H1 (cell line): ENCODE data around the gene GRID2. TPM values are rescaled to one million over a fixed set of nuclear protein-coding genes. Genes with fewer than 3 reads are reported as not detected.

Source experiments
- CTCF ChIA-PET: fragments of 300-600 bp; sonication (Branson Sonifier 250); formaldehyde crosslinking; loops from one replicate; lab custom pipeline; 2021; ENCODE audit not compliant: partially characterized antibody; lab: Charles Lee
- POLR2A ChIA-PET: fragments of 300-600 bp; sonication (Branson Sonifier 250); formaldehyde crosslinking; loops from one replicate; lab custom pipeline; 2021; ENCODE audit warnings: inconsistent platforms; ENCODE audit not compliant: partially characterized antibody; lab: Charles Lee
- DNase-seq, 2 experiments: peaks; one replicate each; pipeline versions ENCODE4 v3.0.0 to v3.0.0-alpha.2; 2010 to 2022; ENCODE audit warnings: low spot score in 2 of 2, low read depth in 1 of 2, mixed read lengths in 1 of 2
- FAIRE-seq: peaks from 2 replicates; lab custom pipeline; 2011; peaks lifted over from hg19 to GRCh38; lab: Jason Lieb, UNC
- H2AFZ ChIP-seq: 2 replicates; pipeline ENCODE4 v1.8.1; 2012; ENCODE audit warnings: low read length, inconsistent platforms
- H2AK5ac ChIP-seq: 2 replicates; pipeline ENCODE4 v1.6.1; 2013; ENCODE audit warnings: low read depth, low read length
- H2BK120ac ChIP-seq: replicated peaks from 2 replicates; pipeline ENCODE3; 2013; ENCODE audit warnings: low read depth, low read length, inconsistent platforms
- H2BK12ac ChIP-seq: 2 replicates; pipeline ENCODE4 v1.6.1; 2013; ENCODE audit warnings: low read depth, low read length
- H2BK15ac ChIP-seq: 2 replicates; pipeline ENCODE4 v1.6.1; 2013; ENCODE audit warnings: low read length
- H2BK20ac ChIP-seq: 2 replicates; pipeline ENCODE4 v1.6.1; 2013; ENCODE audit warnings: low read length
- H2BK5ac ChIP-seq: 2 replicates; pipeline ENCODE4 v1.6.1; 2013; ENCODE audit warnings: low read depth, low read length
- H3K14ac ChIP-seq: 2 replicates; pipeline ENCODE4 v1.6.1; 2013; ENCODE audit warnings: inconsistent platforms; ENCODE audit not compliant: insufficient read length
- H3K18ac ChIP-seq: 2 replicates; pipeline ENCODE4 v1.6.1; 2013; ENCODE audit warnings: low read length; ENCODE audit errors: extremely low read depth
- H3K23ac ChIP-seq: 2 replicates; pipeline ENCODE4 v1.6.1; 2013; ENCODE audit warnings: inconsistent platforms; ENCODE audit not compliant: insufficient read length
- H3K23me2 ChIP-seq: 2 replicates; pipeline ENCODE4 v1.6.1; 2013; ENCODE audit warnings: low read depth, low read length
- H3K27ac ChIP-seq: 2 replicates; pipeline ENCODE4 v1.6.1; 2011; ENCODE audit warnings: low read depth, low read length, inconsistent platforms
- H3K27me3 ChIP-seq, 4 experiments: replicated peaks in 1 of 4; 1 replicate in 1 of 4; 2 replicates in 3 of 4; pipeline versions ENCODE4 v1.6.1 to v1.8.1; 2011 to 2013; ENCODE audit warnings: low read length in 3 of 4, mild to moderate bottlenecking in 3 of 4, inconsistent platforms in 2 of 4, mixed read lengths in 2 of 4, moderate library complexity in 1 of 4; ENCODE audit not compliant: control insufficient read depth in 3 of 4, insufficient read depth in 3 of 4; ENCODE audit errors: extremely low read depth in 1 of 4
- H3K36me3 ChIP-seq, 4 experiments: 2 replicates each; pipeline versions ENCODE4 v1.6.1 to v1.8.1; 2011 to 2013; ENCODE audit warnings: mild to moderate bottlenecking in 4 of 4, low read length in 3 of 4, moderate library complexity in 2 of 4, control low read depth in 1 of 4, inconsistent platforms in 1 of 4; ENCODE audit not compliant: insufficient read depth in 4 of 4, control insufficient read depth in 2 of 4
- H3K4ac ChIP-seq: replicated peaks from 2 replicates; pipeline ENCODE3; 2013; ENCODE audit warnings: low read length, low read depth, mixed read lengths, inconsistent platforms; ENCODE audit not compliant: insufficient read length
- H3K4me1 ChIP-seq, 4 experiments: replicated peaks in 1 of 4; 1 replicate in 1 of 4; 2 replicates in 3 of 4; pipeline versions ENCODE4 v1.6.1 to v1.8.1; 2011 to 2013; ENCODE audit warnings: low read length in 3 of 4, inconsistent platforms in 2 of 4, mixed read lengths in 1 of 4; ENCODE audit not compliant: insufficient read depth in 4 of 4, control insufficient read depth in 3 of 4
- H3K4me2 ChIP-seq, 2 experiments: 2 replicates each; pipeline versions ENCODE4 v1.6.1 to v1.8.1; 2011 to 2013; ENCODE audit warnings: low read depth in 2 of 2, low read length in 2 of 2, control low read depth in 1 of 2, inconsistent platforms in 1 of 2, mild to moderate bottlenecking in 1 of 2; ENCODE audit not compliant: insufficient read depth in 1 of 2
- H3K4me3 ChIP-seq, 4 experiments: fragments of 200-600, 300-600 bp in 1 of 4; sonication (generic), shearing (Covaris generic), sonication (Bioruptor Twin) in 1 of 4; 2 replicates each; pipeline versions ENCODE4 v1.5.1 to v1.8.1; 2011 to 2016; ENCODE audit warnings: low read length in 4 of 4, low read depth in 3 of 4, control low read depth in 2 of 4, inconsistent platforms in 2 of 4, mild to moderate bottlenecking in 2 of 4, mixed read lengths in 1 of 4, moderate library complexity in 1 of 4; ENCODE audit not compliant: insufficient read depth in 2 of 4; ENCODE audit errors: extremely low read depth in 1 of 4
- H3K56ac ChIP-seq: replicated peaks from 2 replicates; pipeline ENCODE3; 2013; ENCODE audit warnings: low read depth, mild to moderate bottlenecking, mixed read lengths, low read length, inconsistent platforms; ENCODE audit not compliant: insufficient read length
- H3K79me1 ChIP-seq: 2 replicates; pipeline ENCODE4 v1.6.1; 2013; ENCODE audit warnings: low read depth, low read length, control low read depth
- H3K79me2 ChIP-seq, 2 experiments: 2 replicates each; pipeline versions ENCODE4 v1.6.1 to v1.8.1; 2012 to 2013; ENCODE audit warnings: low read length in 2 of 2, mild to moderate bottlenecking in 2 of 2, inconsistent platforms in 1 of 2; ENCODE audit not compliant: insufficient read depth in 2 of 2, control insufficient read depth in 1 of 2
- H3K9ac ChIP-seq, 4 experiments: replicated peaks in 1 of 4; 1 replicate in 1 of 4; 2 replicates in 3 of 4; pipeline versions ENCODE4 v1.6.1 to v1.8.1; 2011 to 2013; ENCODE audit warnings: low read depth in 3 of 4, low read length in 3 of 4, control low read depth in 2 of 4, mild to moderate bottlenecking in 2 of 4, moderate library complexity in 2 of 4, inconsistent platforms in 1 of 4; ENCODE audit errors: extremely low read depth in 1 of 4
- H3K9me3 ChIP-seq, 2 experiments: 2 replicates each; pipeline versions ENCODE4 v1.6.1 to v1.8.1; 2012 to 2013; ENCODE audit warnings: mild to moderate bottlenecking in 2 of 2, moderate library complexity in 2 of 2, control low read depth in 1 of 2, inconsistent platforms in 1 of 2, low read depth in 1 of 2, low read length in 1 of 2, mixed read lengths in 1 of 2; ENCODE audit not compliant: insufficient read depth in 2 of 2
- H4K20me1 ChIP-seq, 2 experiments: replicated peaks in 1 of 2; 2 replicates each; pipeline versions ENCODE3 to v1.8.1; 2011 to 2013; ENCODE audit warnings: inconsistent platforms in 2 of 2, low read length in 2 of 2, mild to moderate bottlenecking in 1 of 2; ENCODE audit not compliant: insufficient read depth in 2 of 2, control insufficient read depth in 1 of 2
- H4K5ac ChIP-seq: 2 replicates; pipeline ENCODE4 v1.6.1; 2013; ENCODE audit warnings: low read length, low read depth, mixed read lengths, inconsistent platforms; ENCODE audit not compliant: insufficient read length
- H4K8ac ChIP-seq: 2 replicates; pipeline ENCODE4 v1.8.0; 2013; ENCODE audit warnings: mild to moderate bottlenecking, moderate library complexity, low read length, inconsistent platforms; ENCODE audit not compliant: insufficient read depth; ENCODE audit errors: extremely low read depth
- H4K91ac ChIP-seq: replicated peaks from 2 replicates; pipeline ENCODE3; 2013; ENCODE audit warnings: low read length, mixed read lengths, inconsistent platforms; ENCODE audit not compliant: insufficient read length
- BRCA1 ChIP-seq: IDR thresholded peaks from 2 replicates; pipeline ENCODE4 v1.6.1; 2012; ENCODE audit warnings: low read depth, low read length, improper control_type of control experiment
- CEBPB ChIP-seq: IDR thresholded peaks from 2 replicates; pipeline ENCODE4 v1.6.1; 2012; ENCODE audit warnings: low read depth, low read length
- EGR1 ChIP-seq: IDR thresholded peaks from 2 replicates; pipeline ENCODE4 v1.6.1; 2011; ENCODE audit warnings: low read depth, low read length, borderline replicate concordance
- HDAC2 ChIP-seq, 2 experiments: fragments of 300-600 bp in 1 of 2; sonication (generic) in 1 of 2; IDR thresholded peaks; 2 replicates each; pipeline ENCODE4 v1.6.1; 2011 to 2012; ENCODE audit warnings: low read depth in 2 of 2, low read length in 2 of 2, mild to moderate bottlenecking in 2 of 2, moderate library complexity in 2 of 2, borderline replicate concordance in 1 of 2, inconsistent platforms in 1 of 2
- JUN ChIP-seq: IDR thresholded peaks from 2 replicates; pipeline ENCODE4 v1.6.1; 2011; ENCODE audit warnings: low read depth, mild to moderate bottlenecking, improper control_type of control experiment, low read length
- NRF1 ChIP-seq: IDR thresholded peaks from 2 replicates; pipeline ENCODE4 v1.6.1; 2011; ENCODE audit warnings: mild to moderate bottlenecking, low read depth, low read length, improper control_type of control experiment
- POLR2AphosphoS5 ChIP-seq: IDR thresholded peaks from 2 replicates; pipeline ENCODE4 v1.6.1; 2011; ENCODE audit warnings: low read depth, low read length
- SIRT6 ChIP-seq: IDR thresholded peaks from one replicate; pipeline ENCODE4 v1.7.1; 2012; ENCODE audit warnings: low read length, inconsistent platforms
- SIX5 ChIP-seq: IDR thresholded peaks from 2 replicates; pipeline ENCODE4 v1.6.1; 2011; ENCODE audit warnings: mild to moderate bottlenecking, low read depth, low read length
- SRF ChIP-seq: IDR thresholded peaks from 2 replicates; pipeline ENCODE4 v1.6.1; 2011; ENCODE audit warnings: mild to moderate bottlenecking, low read depth, low read length, moderate library complexity
- TAF1 ChIP-seq: IDR thresholded peaks from 2 replicates; pipeline ENCODE4 v1.6.1; 2011; ENCODE audit warnings: mild to moderate bottlenecking, low read depth, low read length
- TEAD4 ChIP-seq: IDR thresholded peaks from 2 replicates; pipeline ENCODE4 v1.6.1; 2012; ENCODE audit warnings: low read depth, low read length, inconsistent platforms, mixed read lengths
- WGBS, 2 experiments: shearing (Covaris generic) in 1 of 2; methylation state at CpG; one replicate each; pipeline versions ENCODE4 v1.1.6 to v1.1.7; 2013 to 2015; ENCODE audit warnings: low lambda C conversion rate in 2 of 2, mixed read lengths in 2 of 2, inconsistent platforms in 1 of 2, low coverage in 1 of 2, missing lambda C conversion rate in 1 of 2; ENCODE audit not compliant: insufficient replicate concordance in 2 of 2, insufficient coverage in 1 of 2, insufficient read length in 1 of 2; ENCODE audit errors: extremely low coverage in 1 of 2, missing lambda C conversion rate in 1 of 2; 5-methylcytosine and 5-hydroxymethylcytosine counted together
- polyA plus RNA-seq, 7 experiments: library from polyadenylated mRNA; depleted of rRNA in 3 of 7; stranded (reverse) in 5 of 7; unstranded in 2 of 7; fragments of >200 nt in 5 of 7; fragments of 200-250 nt in 2 of 7; gene quantifications; 1 replicate in 5 of 7; 2 replicates in 1 of 7; 4 replicates in 1 of 7; pipeline versions ENCODE4 v1.2.1 to v1.2.3, GENCODE V29; 2011 to 2013; ENCODE audit warnings: missing spikeins in 2 of 7, mixed read lengths in 2 of 7
- total RNA-seq: library from RNA; stranded (reverse); fragmentation: NEBNext Ultra II Directional; extraction: Animal tissue kit (Norgen Biotek cat#: 25700); gene quantifications from 2 replicates; pipeline ENCODE4 v1.2.1, GENCODE V29; 2021
- TF ChIP-seq, protein P1 (sequence below): IDR thresholded peaks from 2 replicates; pipeline ENCODE4 v1.6.1; 2012; ENCODE audit warnings: inconsistent platforms

The GRID2 gene
- total and polyA plus RNA-seq, 2 of the 8 experiments (the other 6 are each of a cell fraction or from before 2014, with no cell fraction given): 31.1 to 81.9 TPM

DNA sequence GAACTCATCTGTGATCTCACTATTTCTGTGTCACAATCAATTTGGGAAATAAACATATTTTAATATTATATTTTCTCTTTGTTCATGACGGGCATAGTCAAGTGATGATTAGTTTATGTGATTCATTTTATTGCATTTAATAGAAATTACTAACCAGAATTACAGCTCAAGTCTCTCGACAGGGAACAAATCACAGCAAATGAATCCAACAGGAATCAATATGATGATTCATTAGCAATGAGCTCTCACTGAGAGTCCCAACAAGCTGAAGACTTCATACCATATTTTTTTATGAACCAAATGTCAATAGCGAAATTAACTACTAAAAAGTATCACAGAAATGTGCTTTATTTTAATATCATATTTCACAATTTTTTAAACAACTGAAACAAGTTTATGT, 649.7 kb downstream of the GRID2 start:
- Histone ChIP-seq H3K79me2 (peaks cover 0 to 17% of the 10 kb centered on the region in 2 experiments; a peak in 2 of 4 replicates), H3K9ac (no peak overlapping the region), H3K23me2 (no peaks in the 10 kb centered on the region; the same call in 1 of the 2 replicates), H2BK12ac (no peak overlapping the region), H3K23ac (no peak overlapping the region), H3K4me2 (no peak overlapping the region), H2AK5ac (no peak overlapping the region), H3K27ac (no peak overlapping the region), H4K20me1 (no peaks in the 10 kb centered on the region), H2BK15ac (no peak overlapping the region), H4K8ac (no peak overlapping the region), H4K5ac (no peak overlapping the region), H3K4ac (no peak overlapping the region), H3K56ac (no peak overlapping the region), H2AFZ (no peak overlapping the region), H3K18ac (no peak overlapping the region), H3K79me1 (no peaks in the 10 kb centered on the region), H3K4me3 (no peak overlapping the region), H3K36me3 (peaks cover 0 to 6% (median 2%) of the 10 kb centered on the region in 4 experiments; a peak in 3 of 8 replicates), H3K9me3 (no peaks in the 10 kb centered on the region), H3K27me3 (no peaks in the 10 kb centered on the region), H2BK5ac (no peak overlapping the region), H4K91ac (no peak overlapping the region), H3K4me1 (no peaks in the 10 kb centered on the region), H2BK20ac (no peak overlapping the region), H2BK120ac (no peak overlapping the region), H3K14ac (no peak overlapping the region)
- TF ChIP-seq EGR1 (no peak), BRCA1 (no peak), SRF (no peak), TEAD4 (no peak), JUN (no peak), SIX5 (no peak), HDAC2 (IDR thresholded peaks at IDR 0.05; ENCODE audit: borderline replicate concordance in 1 of 2, low read depth in 2 of 2, low read length in 2 of 2) (no peak), TAF1 (no peak), POLR2AphosphoS5 (no peak), SIRT6 (no peak), CEBPB (no peak), NRF1 (no peak)
- TF ChIP-seq, protein P1, sequence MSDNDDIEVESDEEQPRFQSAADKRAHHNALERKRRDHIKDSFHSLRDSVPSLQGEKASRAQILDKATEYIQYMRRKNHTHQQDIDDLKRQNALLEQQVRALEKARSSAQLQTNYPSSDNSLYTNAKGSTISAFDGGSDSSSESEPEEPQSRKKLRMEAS: no peak
- WGBS, 2 experiments: 95% methylated on average over 3 of the region's 3 CpGs; no CpG with 5 or more reads in 1 of the 2 experiments
- no peak for DNase-seq
- ChIA-PET POLR2A (no interaction called here), CTCF (interaction anchor here (0.6 kb wide), 1 partner anchor 10 kb away, joined by 3 read pairs; no protein-coding TSS in a partner anchor)
- no peak for FAIRE-seq
